K562 treated with DMSO at 1 percent for 48 hours (cell line): ENCODE measurements around the gene CAMP. TPM values are rescaled to one million over a fixed set of nuclear protein-coding genes. Genes with fewer than 3 reads are reported as not detected.

ENCODE experiments used
- total RNA-seq: library from RNA; unstranded; fragments of 300-600 nt; gene quantifications from 2 replicates; pipeline ENCODE4 v1.2.3, GENCODE V29; 2022; ENCODE audit warnings: low replicate concordance; ENCODE audit errors: extremely low read depth

Gene CAMP
- total RNA-seq = not detected in 2 replicates

GRCh38 chr3:48222616-48223513 lies at the start of gene CAMP:
TSS of gene CAMP (plus strand) at chr3:48223495. CDS start at chr3:48223512, 17 bp downstream.

GRCh38 chr3:48188266-48189201 lies 34.8 kb upstream of the CAMP start, which contains the start of gene CDC25A:
TSS of gene CDC25A (minus strand) at chr3:48188417. CDS start at chr3:48187947, 470 bp downstream.

Other genes with a start within 250 kb of the CAMP start
- gene MAP4, start 207.1 kb upstream of the CAMP start, total RNA-seq = 212 TPM in 1 of 2 replicates, not detected in the other
- gene CDC25A, start 35.1 kb upstream of the CAMP start, total RNA-seq = not detected in 2 replicates
- gene ZNF589, start 17.6 kb downstream of the CAMP start, total RNA-seq = not detected in 2 replicates
- not detected in 2 replicates for gene NME6, start 77.9 kb downstream of the CAMP start, total RNA-seq
- not detected in 2 replicates for gene SPINK8, start 110.2 kb downstream of the CAMP start, total RNA-seq
- gene FBXW12, start 148.7 kb downstream of the CAMP start, total RNA-seq = not detected in 2 replicates
- 67.8 TPM in 1 of 2 replicates, not detected in the other for gene PLXNB1, start 206.6 kb downstream of the CAMP start, total RNA-seq
- gene CCDC51, start 216.6 kb downstream of the CAMP start, total RNA-seq = not detected in 2 replicates
- not detected in 2 replicates for gene TMA7, start 216.8 kb downstream of the CAMP start, total RNA-seq
- gene ATRIP, start 223.2 kb downstream of the CAMP start, total RNA-seq = not detected in 2 replicates